Stimulated activated naive CD8-positive, alpha-beta T cell treated with anti-CD3 and anti-CD28 coated beads, Interleukin-15, Interleukin-2, amounts not matched to agents 100 ng/mL and 50 ng/mL, for 24 hours (primary cell): ENCODE results near the gene AGPAT4.

Source experiments
- H3K27ac Mint-ChIP-seq: one replicate; pipeline ENCODE4 v1.8.0; 2021; ENCODE audit warnings: mild to moderate bottlenecking, mixed read lengths
- H3K27me3 Mint-ChIP-seq: one replicate; pipeline ENCODE4 v1.8.0; 2021; ENCODE audit warnings: mixed read lengths
- H3K36me3 Mint-ChIP-seq: one replicate; pipeline ENCODE4 v1.8.0; 2021; ENCODE audit warnings: low read depth, mixed read lengths
- H3K4me1 Mint-ChIP-seq: one replicate; pipeline ENCODE4 v1.8.0; 2021; ENCODE audit warnings: low read depth, mixed read lengths
- H3K4me3 Mint-ChIP-seq: one replicate; pipeline ENCODE4 v1.8.0; 2021; ENCODE audit warnings: mild to moderate bottlenecking, mixed read lengths
- H3K9me3 Mint-ChIP-seq: one replicate; pipeline ENCODE4 v1.8.0; 2021; ENCODE audit warnings: mixed read lengths

AGPAT4 gene

GRCh38 chr6:161169696-161170095, 104.2 kb downstream of the AGPAT4 start:
- Mint-ChIP-seq H3K27ac (no peak overlapping the region), H3K4me1 (peaks cover 12% of the 10 kb centered on the region), H3K4me3 (no peak overlapping the region), H3K9me3 (no peaks in the 10 kb centered on the region), H3K27me3 (no peaks in the 10 kb centered on the region), H3K36me3 (peaks cover 5% of the 10 kb centered on the region)

GRCh38 chr6:161169035-161169434, 104.8 kb downstream of the AGPAT4 start:
- no peak overlapping the region for H3K4me3 Mint-ChIP-seq
- no peaks in the 10 kb centered on the region for H3K9me3 Mint-ChIP-seq
- H3K27me3 Mint-ChIP-seq: no peaks in the 10 kb centered on the region
- H3K4me1 Mint-ChIP-seq: peaks cover 12% of the 10 kb centered on the region
- H3K36me3 Mint-ChIP-seq: peaks cover 5% of the 10 kb centered on the region
- no peak overlapping the region for H3K27ac Mint-ChIP-seq

- peaks cover 5% of the 10 kb centered on the region for H3K36me3 Mint-ChIP-seq
- H3K9me3 Mint-ChIP-seq: no peaks in the 10 kb centered on the region
- H3K4me3 Mint-ChIP-seq: no peak overlapping the region
- no peaks in the 10 kb centered on the region for H3K27me3 Mint-ChIP-seq
- no peak overlapping the region for H3K27ac Mint-ChIP-seq
- peaks cover 12% of the 10 kb centered on the region for H3K4me1 Mint-ChIP-seq
These were observed 105.5 kb downstream of the AGPAT4 start for GRCh38 chr6:161168281-161168891.

- Mint-ChIP-seq H3K9me3 (no peaks in the 10 kb centered on the region), H3K4me1 (peaks cover 12% of the 10 kb centered on the region), H3K4me3 (no peak overlapping the region), H3K27me3 (no peaks in the 10 kb centered on the region), H3K36me3 (peaks cover 10% of the 10 kb centered on the region), H3K27ac (no peak overlapping the region)
These were observed 107.2 kb downstream of the AGPAT4 start for GRCh38 chr6:161166677-161167076.

GRCh38 chr6:161166176-161166575, 107.7 kb downstream of the AGPAT4 start:
- Mint-ChIP-seq H3K4me1 (peaks cover 12% of the 10 kb centered on the region), H3K27ac (no peak overlapping the region), H3K27me3 (no peaks in the 10 kb centered on the region)

GRCh38 chr6:161164182-161164625, 109.7 kb downstream of the AGPAT4 start:
- Mint-ChIP-seq H3K36me3 (peaks cover 17% of the 10 kb centered on the region), H3K27ac (no peak overlapping the region), H3K4me3 (no peak overlapping the region), H3K9me3 (no peaks in the 10 kb centered on the region), H3K27me3 (no peaks in the 10 kb centered on the region), H3K4me1 (no peaks in the 10 kb centered on the region)

More at GRCh38 chr6:161166176-161166575, 107.7 kb downstream of the AGPAT4 start:
- no peak overlapping the region for H3K4me3 Mint-ChIP-seq
- H3K36me3 Mint-ChIP-seq: peaks cover 10% of the 10 kb centered on the region
- H3K9me3 Mint-ChIP-seq: no peaks in the 10 kb centered on the region

- H3K4me3 Mint-ChIP-seq: no peak overlapping the region
- no peaks in the 10 kb centered on the region for H3K27me3 Mint-ChIP-seq
- no peaks in the 10 kb centered on the region for H3K9me3 Mint-ChIP-seq
- H3K4me1 Mint-ChIP-seq: no peaks in the 10 kb centered on the region
- peaks cover 19% of the 10 kb centered on the region for H3K36me3 Mint-ChIP-seq
- no peak overlapping the region for H3K27ac Mint-ChIP-seq
These were observed 110.2 kb downstream of the AGPAT4 start for GRCh38 chr6:161163466-161164181.

GRCh38 chr6:161162722-161163121, 111.1 kb downstream of the AGPAT4 start:
- Mint-ChIP-seq H3K27ac (no peak overlapping the region), H3K4me3 (no peak overlapping the region), H3K9me3 (peaks cover 6% of the 10 kb centered on the region), H3K27me3 (no peaks in the 10 kb centered on the region), H3K4me1 (no peaks in the 10 kb centered on the region), H3K36me3 (peaks cover 25% of the 10 kb centered on the region)

GRCh38 chr6:161161889-161162624, 111.8 kb downstream of the AGPAT4 start:
- no peaks in the 10 kb centered on the region for H3K27me3 Mint-ChIP-seq
- peaks cover 27% of the 10 kb centered on the region for H3K36me3 Mint-ChIP-seq
- H3K4me1 Mint-ChIP-seq: no peaks in the 10 kb centered on the region
- no peak overlapping the region for H3K4me3 Mint-ChIP-seq
- peaks cover 8% of the 10 kb centered on the region for H3K9me3 Mint-ChIP-seq
- no peak overlapping the region for H3K27ac Mint-ChIP-seq

GRCh38 chr6:161161121-161161520, 112.7 kb downstream of the AGPAT4 start:
- Mint-ChIP-seq H3K9me3 (peaks cover 8% of the 10 kb centered on the region), H3K4me1 (no peaks in the 10 kb centered on the region), H3K4me3 (no peak overlapping the region), H3K27ac (no peak overlapping the region), H3K36me3 (peaks cover 27% of the 10 kb centered on the region), H3K27me3 (no peaks in the 10 kb centered on the region)

GRCh38 chr6:161154796-161155335, 119.0 kb downstream of the AGPAT4 start:
- H3K27me3 Mint-ChIP-seq: no peaks in the 10 kb centered on the region
- peaks cover 14% of the 10 kb centered on the region for H3K36me3 Mint-ChIP-seq
- no peak overlapping the region for H3K4me3 Mint-ChIP-seq
- peaks cover 8% of the 10 kb centered on the region for H3K9me3 Mint-ChIP-seq
- no peaks in the 10 kb centered on the region for H3K4me1 Mint-ChIP-seq
- no peak overlapping the region for H3K27ac Mint-ChIP-seq

- Mint-ChIP-seq H3K36me3 (peaks cover 13% of the 10 kb centered on the region), H3K27me3 (no peaks in the 10 kb centered on the region), H3K4me1 (no peaks in the 10 kb centered on the region), H3K27ac (no peak overlapping the region), H3K4me3 (no peak overlapping the region), H3K9me3 (peaks cover 8% of the 10 kb centered on the region)
These were observed 120.1 kb downstream of the AGPAT4 start for GRCh38 chr6:161153725-161154124.

GRCh38 chr6:161152907-161153662, 120.8 kb downstream of the AGPAT4 start:
- no peak overlapping the region for H3K4me3 Mint-ChIP-seq

GRCh38 chr6:161152527-161152862, 121.4 kb downstream of the AGPAT4 start:
- H3K36me3 Mint-ChIP-seq: peaks cover 4% of the 10 kb centered on the region
- H3K9me3 Mint-ChIP-seq: peaks cover under 1% of the 10 kb centered on the region
- no peak overlapping the region for H3K27ac Mint-ChIP-seq
- no peaks in the 10 kb centered on the region for H3K4me1 Mint-ChIP-seq
- no peak overlapping the region for H3K4me3 Mint-ChIP-seq
- no peaks in the 10 kb centered on the region for H3K27me3 Mint-ChIP-seq

More at GRCh38 chr6:161152907-161153662, 120.8 kb downstream of the AGPAT4 start:
- Mint-ChIP-seq H3K27ac (no peak overlapping the region), H3K4me1 (no peaks in the 10 kb centered on the region), H3K27me3 (no peaks in the 10 kb centered on the region), H3K36me3 (peaks cover 10% of the 10 kb centered on the region), H3K9me3 (peaks cover 6% of the 10 kb centered on the region)
